Sciatic nerve (tissue), 2 donors: ENCODE measurements around the gene ABCF2. TPM values are rescaled to one million over a fixed set of nuclear protein-coding genes. Genes with fewer than 3 reads are reported as not detected.

ENCODE experiments used
- ATAC-seq: fragments of 200-7000 bp; cut with Tn5 transposase; one replicate; pipeline ENCODE4 v1.9.1; 2020; ENCODE audit warnings: mild to moderate bottlenecking, moderate library complexity
- DNase-seq: peaks from one replicate; pipeline ENCODE4 v3.0.0-alpha.2; 2020; ENCODE audit warnings: low spot score
- intact Hi-C: fragments of 100-400 bp; cut with DNase I; formaldehyde crosslinking; loops from one replicate; pipeline ENCODE4 v1.14.2; 2022
- total RNA-seq: library from RNA; stranded (reverse); fragmentation: NEBNext Ultra II Directional; extraction: Animal tissue kit (Norgen Biotek cat#: 25700); gene quantifications from one replicate; pipeline ENCODE4 v1.2.1, GENCODE V29; 2021
- donor health status: DM: no; HTN: no; CAD: no.
- donor health status: DM: no; HTN: no; CAD: no.

ABCF2 gene
- total RNA-seq, 1 donor from 2014 or later, result 20.8 TPM

GRCh38 chr7:151205730-151206129 lies 21.3 kb downstream of the ABCF2 start:
- ATAC-seq, result no peak
- no peak for DNase-seq
- intact Hi-C loops, result loop anchor here (5.0 kb wide), 1 partner anchor 1487 kb away; no protein-coding TSS in a partner anchor

GRCh38 chr7:151204383-151205032 lies 22.5 kb downstream of the ABCF2 start:
- intact Hi-C loops, result loop anchor here (5.0 kb wide), 1 partner anchor 1488 kb away; no protein-coding TSS in a partner anchor
- no peak for ATAC-seq
- DNase-seq, result no peak

DNA sequence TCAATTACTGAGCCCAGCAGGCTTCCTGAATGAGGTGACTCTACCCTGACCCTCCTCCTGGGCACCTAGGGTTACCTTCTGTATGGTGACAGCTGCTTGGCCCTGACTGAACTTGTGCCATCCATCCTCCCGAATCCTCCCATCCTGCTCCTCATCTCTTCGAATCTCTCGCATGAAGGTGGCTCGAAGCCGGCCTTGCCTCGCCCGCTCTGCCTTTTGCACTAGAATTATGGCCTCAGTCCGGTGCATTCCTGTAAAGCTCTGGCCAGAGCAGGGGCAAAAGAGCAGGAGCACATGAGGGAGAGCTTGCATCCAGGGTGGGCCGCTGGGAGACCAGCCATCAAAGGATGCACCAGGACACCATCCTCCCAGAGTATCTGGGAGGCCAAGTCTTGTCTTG lies 24.2 kb downstream of the ABCF2 start:
- no peak for DNase-seq
- intact Hi-C loops, result no loop called here
- ATAC-seq, result no peak

GRCh38 chr7:151201751-151202150 lies 25.3 kb downstream of the ABCF2 start:
- no peak for ATAC-seq
- no peak for DNase-seq
- intact Hi-C loops, result no loop called here

- ATAC-seq (no peak), DNase-seq (no peak)
- intact Hi-C loops, result no loop called here
Observed at GRCh38 chr7:151201344-151201743, 25.7 kb downstream of the ABCF2 start.

GRCh38 chr7:151198945-151199848 lies 27.8 kb downstream of the ABCF2 start:
- intact Hi-C loops, result no loop called here
- peak; percentile 43 for ATAC-seq
- DNase-seq, result no peak

GRCh38 chr7:151197932-151198331 lies 29.1 kb downstream of the ABCF2 start:
- ATAC-seq (no peak), DNase-seq (no peak)
- intact Hi-C loops, result no loop called here

GRCh38 chr7:151195616-151196450 lies 31.2 kb downstream of the ABCF2 start:
- ATAC-seq, result no peak
- intact Hi-C loops, result no loop called here
- no peak for DNase-seq

DNA sequence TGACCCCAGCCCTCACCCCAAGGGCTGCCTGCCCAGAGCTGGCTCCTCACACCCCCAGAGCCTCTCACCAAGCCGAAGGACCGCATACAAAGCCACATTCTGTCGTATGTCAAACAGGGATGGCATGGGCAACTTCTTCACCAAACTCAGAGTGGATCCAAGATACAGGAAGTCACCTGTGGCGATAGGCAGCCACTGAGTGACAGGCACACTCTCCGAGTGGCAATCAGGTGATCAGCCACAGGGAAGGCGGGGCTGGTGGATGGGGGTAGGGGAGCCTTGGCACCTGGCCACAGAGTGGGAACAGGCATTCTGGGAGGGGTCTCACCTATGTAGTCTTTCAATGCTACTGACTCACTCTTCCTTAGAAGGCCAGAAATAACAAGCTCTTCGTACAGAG lies 32.8 kb downstream of the ABCF2 start:
- no peak for DNase-seq
- intact Hi-C loops, result no loop called here
- ATAC-seq, result no peak

DNA sequence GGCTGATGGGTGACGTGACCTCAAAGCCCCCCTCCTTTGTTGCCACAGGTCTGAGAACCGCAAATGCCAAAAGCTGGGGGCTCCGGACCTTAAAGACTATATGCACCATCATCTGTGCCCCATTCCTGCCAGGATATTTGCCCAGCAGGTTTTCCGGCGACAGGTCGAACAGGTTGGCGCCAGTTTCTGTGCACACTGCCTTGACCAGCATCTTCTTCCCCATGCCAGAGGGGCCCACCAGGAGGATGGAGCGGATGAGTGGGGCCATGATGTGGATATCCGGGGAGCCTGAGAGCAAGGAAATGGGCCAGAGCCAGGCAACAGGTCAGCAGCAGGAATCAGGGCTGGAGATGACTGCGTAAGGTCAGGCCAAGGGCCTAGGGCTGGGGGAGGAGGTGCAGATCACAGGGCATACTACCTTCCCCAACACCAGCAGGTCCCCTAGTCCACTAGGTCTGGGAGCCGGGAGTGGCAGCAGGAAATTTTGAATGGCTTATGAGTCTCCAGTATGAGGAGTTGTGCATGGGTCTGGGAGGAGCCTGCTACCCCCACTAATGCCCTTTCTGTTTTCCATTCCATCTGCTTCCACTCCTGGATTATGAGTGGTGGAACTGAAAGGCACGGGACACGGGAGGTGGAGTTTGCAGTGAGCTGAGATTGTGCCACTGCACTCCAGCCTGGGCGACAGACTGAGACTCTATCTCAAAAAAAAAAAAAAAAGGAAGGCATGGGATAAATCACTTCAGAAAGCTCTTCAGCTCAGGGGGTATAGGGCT lies 33.6 kb downstream of the ABCF2 start:
- ATAC-seq, result no peak
- intact Hi-C loops, result no loop called here
- no peak for DNase-seq

DNA sequence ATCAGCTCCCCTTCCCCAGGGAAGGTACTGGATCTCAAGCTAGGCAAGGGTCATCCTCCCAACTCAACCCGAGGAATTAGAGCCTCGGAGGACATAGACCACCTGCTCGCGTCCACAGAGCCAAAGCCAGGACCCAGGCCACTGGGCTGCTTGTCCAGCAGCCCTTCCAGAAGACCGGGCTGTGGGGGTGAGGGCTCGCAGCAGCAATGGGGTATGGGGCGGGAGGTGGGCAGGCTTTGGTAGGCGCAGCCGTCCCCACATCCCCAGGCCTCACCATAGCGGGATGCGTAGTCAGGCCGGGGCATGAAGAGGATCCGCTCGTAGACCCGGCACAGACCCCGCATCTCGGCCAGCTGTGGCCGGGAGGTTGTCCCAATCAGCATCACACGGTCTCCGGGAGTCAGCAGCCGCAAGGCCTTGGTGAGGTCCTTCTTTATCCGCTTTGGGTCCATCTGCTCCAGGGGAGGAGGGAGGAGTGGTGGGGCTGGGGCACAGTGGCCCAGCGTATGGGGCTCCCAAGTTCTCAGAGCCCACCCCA lies 34.9 kb downstream of the ABCF2 start:
- ATAC-seq (no peak), DNase-seq (no peak)
- intact Hi-C loops, result no loop called here

- ATAC-seq (no peak), DNase-seq (no peak)
- intact Hi-C loops, result no loop called here
Observed at GRCh38 chr7:151191544-151191943, 35.5 kb downstream of the ABCF2 start.

DNA sequence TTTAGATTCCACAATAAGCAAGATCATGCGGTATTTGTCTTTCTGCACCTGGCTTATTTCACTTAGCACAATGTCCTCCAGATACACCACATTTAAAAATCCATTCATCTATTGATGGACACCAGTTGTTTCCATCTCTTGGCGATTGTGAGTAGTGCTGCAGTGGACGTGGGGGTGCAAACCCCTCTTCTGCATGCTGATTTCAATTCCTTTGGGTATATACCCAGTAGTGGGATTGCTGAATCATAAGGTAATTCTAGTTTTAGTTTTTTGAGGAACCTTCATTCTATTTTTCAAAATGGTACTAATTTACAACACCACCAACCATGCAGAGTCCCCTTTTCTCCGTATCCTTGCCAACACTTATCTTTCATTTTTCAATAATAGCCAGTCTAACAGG lies 38.0 kb downstream of the ABCF2 start:
- ATAC-seq (no peak), DNase-seq (no peak)
- intact Hi-C loops, result no loop called here

GRCh38 chr7:151188252-151188542 lies 38.8 kb downstream of the ABCF2 start:
- intact Hi-C loops, result no loop called here
- DNase-seq (no peak), ATAC-seq (peak; percentile 9)

GRCh38 chr7:151187409-151188251 lies 39.4 kb downstream of the ABCF2 start:
- intact Hi-C loops, result no loop called here
- no peak for DNase-seq

DNA sequence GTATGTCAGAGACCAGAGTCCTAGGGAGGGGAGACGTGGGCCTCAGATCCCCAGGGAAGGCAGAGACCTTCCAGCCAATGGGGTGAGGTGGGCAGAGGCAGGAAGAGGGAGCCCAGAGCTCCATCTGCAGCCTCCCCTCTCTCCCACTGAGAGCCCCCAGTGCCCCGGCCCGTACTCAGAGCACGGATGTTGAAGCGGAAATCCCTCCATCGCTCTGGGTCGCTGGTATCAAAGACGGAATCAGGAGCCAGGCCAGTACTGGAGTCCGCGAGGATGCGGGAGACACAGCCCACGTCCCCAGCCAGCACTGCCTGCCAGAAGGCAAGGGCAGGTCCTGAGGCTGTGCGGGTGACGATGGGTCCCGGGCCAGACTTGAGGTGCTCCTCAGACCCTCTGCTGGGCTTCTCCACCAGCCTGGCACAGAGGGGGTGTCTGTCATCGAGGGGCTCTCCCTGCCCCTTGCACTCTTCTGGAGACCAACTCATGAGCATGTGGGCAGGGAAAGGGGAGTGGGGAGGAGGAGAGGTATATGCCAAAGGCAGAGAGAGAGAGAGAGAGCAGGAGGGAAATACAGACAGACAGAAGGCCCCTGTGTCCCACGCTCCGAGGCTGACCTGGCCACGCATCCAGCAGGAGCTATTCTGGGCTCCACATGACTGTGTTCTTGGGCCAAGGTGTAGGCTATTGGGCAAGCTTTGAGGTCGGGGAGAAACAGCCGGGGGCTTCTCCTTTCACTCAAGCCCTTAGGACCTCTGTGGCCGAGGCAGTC lies 40.2 kb downstream of the ABCF2 start, which contains the start of gene ASB10:
Gene ASB10, minus strand, starts transcription at position 611 of the 769 bp plus-strand sequence. Its CDS starts 120 bp downstream, at position 491.
- ATAC-seq (peak; percentile 32), DNase-seq (no peak)
- intact Hi-C loops, result no loop called here

More at GRCh38 chr7:151187409-151188251, 39.4 kb downstream of the ABCF2 start:
- no peak for ATAC-seq
